CD14-positive monocyte (primary cell): Measurements from ENCODE around the gene FHOD3. TPM values are rescaled to one million over a fixed set of nuclear protein-coding genes. Genes with fewer than 3 reads are reported as not detected.

Experiments used
- DNase-seq, 3 donors: peaks; one replicate each; pipeline ENCODE4 v3.0.0-alpha.2; 2011 to 2022
- H2AFZ ChIP-seq: 2 replicates; pipeline ENCODE4 v1.6.0; 2012; ENCODE audit warnings: mild to moderate bottlenecking, low read depth, low read length, inconsistent platforms; ENCODE audit not compliant: insufficient read depth, poor library complexity, severe bottlenecking
- H3K27ac ChIP-seq, 2 donors: 1 replicate in 1 of 2; 2 replicates in 1 of 2; pipeline ENCODE4 v1.5.1; 2012 to 2013; ENCODE audit warnings: low read length in 2 of 2, control low read depth in 1 of 2, inconsistent platforms in 1 of 2, low read depth in 1 of 2, mild to moderate bottlenecking in 1 of 2
- H3K27me3 ChIP-seq, 2 donors: one replicate each; pipeline versions ENCODE4 v1.6.0 to v1.6.1; 2011 to 2013; ENCODE audit warnings: low read length in 2 of 2; ENCODE audit not compliant: control insufficient read depth in 2 of 2, insufficient read depth in 2 of 2
- H3K36me3 ChIP-seq, 2 donors: replicated peaks in 1 of 2; 1 replicate in 1 of 2; 2 replicates in 1 of 2; pipeline versions ENCODE4 v1.5.1 to v1.6.1; 2012 to 2013; ENCODE audit warnings: low read length in 2 of 2, control low read depth in 1 of 2, inconsistent platforms in 1 of 2, mild to moderate bottlenecking in 1 of 2; ENCODE audit not compliant: insufficient read depth in 2 of 2, control insufficient read depth in 1 of 2
- H3K4me1 ChIP-seq, 2 donors: 1 replicate in 1 of 2; 2 replicates in 1 of 2; pipeline versions ENCODE4 v1.5.1 to v1.6.1; 2012 to 2013; ENCODE audit warnings: low read length in 2 of 2, control low read depth in 1 of 2, inconsistent platforms in 1 of 2, mild to moderate bottlenecking in 1 of 2, moderate library complexity in 1 of 2; ENCODE audit not compliant: insufficient read depth in 2 of 2, control insufficient read depth in 1 of 2
- H3K4me2 ChIP-seq: replicated peaks from 2 replicates; pipeline ENCODE3; 2012; ENCODE audit warnings: low read length, moderate library complexity, mild to moderate bottlenecking; ENCODE audit not compliant: poor library complexity, severe bottlenecking; ENCODE audit errors: extremely low read depth
- H3K4me3 ChIP-seq, 3 experiments: fragments of 200-600 bp in 1 of 3; sonication (generic) in 1 of 3; replicated peaks in 1 of 3; 1 replicate in 2 of 3; 2 replicates in 1 of 3; pipeline ENCODE4 v1.5.1; 2011 to 2013; ENCODE audit warnings: low read length in 3 of 3, mild to moderate bottlenecking in 3 of 3, control low read depth in 2 of 3, low read depth in 2 of 3, inconsistent platforms in 1 of 3, moderate library complexity in 1 of 3
- H3K79me2 ChIP-seq: 2 replicates; pipeline ENCODE4 v1.6.0; 2012; ENCODE audit warnings: mild to moderate bottlenecking, control low read depth, inconsistent platforms, low read length, moderate library complexity; ENCODE audit not compliant: insufficient read depth
- H3K9ac ChIP-seq: 2 replicates; pipeline ENCODE4 v1.6.0; 2017; ENCODE audit warnings: low read length, mild to moderate bottlenecking; ENCODE audit not compliant: insufficient read depth, poor library complexity, severe bottlenecking
- H3K9me3 ChIP-seq, 2 donors: replicated peaks in 1 of 2; 1 replicate in 1 of 2; 2 replicates in 1 of 2; pipeline versions ENCODE4 v1.5.1 to v1.6.1; 2012 to 2013; ENCODE audit warnings: low read length in 2 of 2, control low read depth in 1 of 2; ENCODE audit not compliant: control insufficient read depth in 1 of 2, insufficient read depth in 1 of 2
- H4K20me1 ChIP-seq: 2 replicates; pipeline ENCODE4 v1.6.0; 2012; ENCODE audit warnings: mild to moderate bottlenecking, low read length, control low read depth, moderate library complexity; ENCODE audit not compliant: insufficient read depth
- H3K27ac Mint-ChIP-seq, 7 donors: one replicate each; pipeline ENCODE4 v1.8.0; 2020; ENCODE audit warnings: mild to moderate bottlenecking in 7 of 7, mixed read lengths in 7 of 7, moderate library complexity in 6 of 7, inconsistent platforms in 2 of 7
- H3K27me3 Mint-ChIP-seq, 3 donors: one replicate each; pipeline ENCODE4 v1.8.0; 2021 to 2022; ENCODE audit warnings: low read depth in 3 of 3, mild to moderate bottlenecking in 3 of 3, mixed read lengths in 3 of 3, moderate library complexity in 3 of 3, inconsistent platforms in 1 of 3
- H3K36me3 Mint-ChIP-seq, 2 donors: one replicate each; pipeline ENCODE4 v1.8.0; 2020; ENCODE audit warnings: mixed read lengths in 2 of 2, inconsistent platforms in 1 of 2, mild to moderate bottlenecking in 1 of 2
- H3K4me1 Mint-ChIP-seq: one replicate; pipeline ENCODE4 v1.8.0; 2020; ENCODE audit warnings: mild to moderate bottlenecking, mixed read lengths
- H3K4me3 Mint-ChIP-seq, 2 donors: one replicate each; pipeline ENCODE4 v1.8.0; 2020; ENCODE audit warnings: mild to moderate bottlenecking in 2 of 2, mixed read lengths in 2 of 2, moderate library complexity in 1 of 2
- H3K9me3 Mint-ChIP-seq, 7 donors: one replicate each; pipeline ENCODE4 v1.8.0; 2020 to 2022; ENCODE audit warnings: mixed read lengths in 7 of 7, mild to moderate bottlenecking in 6 of 7, moderate library complexity in 6 of 7, inconsistent platforms in 2 of 7
- CTCF ChIP-seq: fragments of 200-600 bp; IDR thresholded peaks from one replicate; pipeline ENCODE4 v1.8.0; 2022; ENCODE audit warnings: antibody characterized with exemption, mild to moderate bottlenecking
- WGBS: methylation state at CpG from one replicate; pipeline ENCODE4 v1.1.5; 2013; ENCODE audit warnings: missing lambda C conversion rate; ENCODE audit not compliant: insufficient coverage; 5-methylcytosine and 5-hydroxymethylcytosine counted together
- intact Hi-C, 2 donors: fragments of 100-400 bp; cut with micrococcal nuclease; formaldehyde crosslinking; loops; one replicate each; pipeline versions ENCODE4 v1.15.0 to v1.15.1; 2023
- polyA plus RNA-seq, 3 donors: library from polyadenylated mRNA; depleted of rRNA in 1 of 3; unstranded in 2 of 3; stranded (reverse) in 1 of 3; fragments of 300-500 nt in 2 of 3; fragments of >200 nt in 1 of 3; fragmentation: Illumina TruSeq in 2 of 3; gene quantifications; 1 replicate in 2 of 3; 2 replicates in 1 of 3; pipeline ENCODE4 v1.2.3, GENCODE V29; 2012 to 2021

FHOD3 gene
- polyA plus RNA-seq, 3 donors, result not detected

- H3K27ac Mint-ChIP-seq, result no peak overlapping the region
- no peaks in the 10 kb centered on the region for H3K36me3 ChIP-seq
- H3K4me2 ChIP-seq, result no peak overlapping the region
- no peak overlapping the region for H3K9ac ChIP-seq
- H3K27ac ChIP-seq, result no peak overlapping the region
- WGBS, result 96% methylated on average over 4 of the region's 4 CpGs
- no peaks in the 10 kb centered on the region for H3K9me3 Mint-ChIP-seq
- no peaks in the 10 kb centered on the region for H3K27me3 ChIP-seq
- no peak for TF ChIP-seq CTCF
- intact Hi-C loops, result no loop called here
- H3K79me2 ChIP-seq, result no peaks in the 10 kb centered on the region
- no peaks in the 10 kb centered on the region for H3K36me3 Mint-ChIP-seq
- peaks cover 1 to 11% (median 9%) of the 10 kb centered on the region in 3 donors for H3K27me3 Mint-ChIP-seq
- H3K4me3 Mint-ChIP-seq, result no peak overlapping the region
- no peak overlapping the region for H2AFZ ChIP-seq
- no peaks in the 10 kb centered on the region for H4K20me1 ChIP-seq
- H3K4me1 ChIP-seq, result no peaks in the 10 kb centered on the region
- no peak overlapping the region for H3K4me3 ChIP-seq
- DNase-seq, result no peak
- no peaks in the 10 kb centered on the region for H3K4me1 Mint-ChIP-seq
- H3K9me3 ChIP-seq, result no peaks in the 10 kb centered on the region
Measured at GRCh38 chr18:36568487-36568886, 271.0 kb downstream of the FHOD3 start.

GRCh38 chr18:36572135-36572856 is 274.8 kb downstream of the FHOD3 start:
- no peaks in the 10 kb centered on the region for H3K4me1 Mint-ChIP-seq
- intact Hi-C loops, result no loop called here

More at GRCh38 chr18:36572135-36572856, 274.8 kb downstream of the FHOD3 start:
- Histone ChIP-seq H4K20me1 (no peaks in the 10 kb centered on the region), H3K4me1 (no peaks in the 10 kb centered on the region), H3K27ac (no peak overlapping the region), H2AFZ (no peak overlapping the region), H3K9me3 (no peaks in the 10 kb centered on the region), H3K9ac (no peak overlapping the region), H3K4me2 (no peak overlapping the region), H3K27me3 (peaks cover 0 to 3% of the 10 kb centered on the region in 2 donors), H3K79me2 (no peaks in the 10 kb centered on the region), H3K4me3 (no peak overlapping the region), H3K36me3 (no peaks in the 10 kb centered on the region)
- DNase-seq, result no peak
- no peaks in the 10 kb centered on the region for H3K9me3 Mint-ChIP-seq
- TF ChIP-seq CTCF, result no peak
- WGBS, result 33% methylated on average over 7 of the region's 10 CpGs
- H3K27me3 Mint-ChIP-seq, result peaks cover 3 to 10% (median 9%) of the 10 kb centered on the region in 3 donors
- H3K27ac Mint-ChIP-seq, result no peak overlapping the region
- H3K36me3 Mint-ChIP-seq, result no peaks in the 10 kb centered on the region
- peak overlapping the region in 1 of 2 donors; percentile 12 for H3K4me3 Mint-ChIP-seq
